ENCODE results near the gene DBT. TPM values are rescaled to one million over a fixed set of nuclear protein-coding genes. Genes with fewer than 3 reads are reported as not detected.

Gene DBT
- total and polyA plus RNA-seq, 2 of the 13 experiments (the other 11 are each of a cell fraction or from before 2014, with no cell fraction given): 3.3 to 10.2 TPM

GRCh38 chr1:100265931-100266740, 16.5 kb upstream of the DBT start, which contains the start of gene RTCA (continued):
- TF ChIP-seq MAF1 (CRISPR knock-in tag; IDR thresholded peaks at IDR 0.05; ENCODE audit: borderline replicate concordance) (no peak), NCOR1 (IDR thresholded peaks at IDR 0.05; ENCODE audit: borderline replicate concordance, low read length) (0 out of 2 replicates have a peak, but pooled peaks have one; percentile 7), EZH2 (conservative IDR thresholded peaks at IDR 0.05; ENCODE audit: low read depth, low read length) (no peak), SMYD3 (CRISPR knock-in tag; IDR thresholded peaks at IDR 0.05) (no peak), TEAD3 (CRISPR knock-in tag; optimal IDR thresholded peaks at IDR 0.05; ENCODE audit: borderline replicate concordance) (peak; percentile 20), HDAC6 (IDR thresholded peaks at IDR 0.05; ENCODE audit: low read depth, low read length) (no peak), NR2C2 (CRISPR knock-in tag; IDR thresholded peaks at IDR 0.05; ENCODE audit: borderline replicate concordance) (no peak), PHF8 (CRISPR knock-in tag; IDR thresholded peaks at IDR 0.05) (peak; percentile 95), HNF4A (CRISPR knock-in tag; IDR thresholded peaks at IDR 0.05) (no peak), HMGXB4 (CRISPR knock-in tag; IDR thresholded peaks at IDR 0.05; ENCODE audit: borderline replicate concordance in 1 of 2, low read depth in 1 of 2) (peak; percentile 24 to 63; a peak in 3 of 4 replicates), ARNT2 (CRISPR knock-in tag; IDR thresholded peaks at IDR 0.05; ENCODE audit: low read depth) (peak; percentile 37; the same call in 1 of the 2 replicates), ZNF317 (CRISPR knock-in tag; IDR thresholded peaks at IDR 0.05) (no peak; the same call in 1 of the 2 replicates), EEA1 (CRISPR knock-in tag; IDR thresholded peaks at IDR 0.05; ENCODE audit: borderline replicate concordance) (0 out of 2 replicates have a peak, but pooled peaks have one; percentile 56), ZNF720 (CRISPR knock-in tag; IDR thresholded peaks at IDR 0.05) (no peak), SRSF9 (IDR thresholded peaks at IDR 0.05; ENCODE audit: borderline replicate concordance, insufficient read depth, low read depth, low read length, poor library complexity, severe bottlenecking) (no peak), ARID2 (CRISPR knock-in tag; IDR thresholded peaks at IDR 0.05; ENCODE audit: borderline replicate concordance) (no peak; the same call in 1 of the 2 replicates), ZNF704 (CRISPR knock-in tag; IDR thresholded peaks at IDR 0.05; ENCODE audit: borderline replicate concordance) (peak; percentile 84; the same call in 1 of the 2 replicates), AGO2 (optimal IDR thresholded peaks at IDR 0.05; ENCODE audit: low read depth, low read length) (peak; percentile 35)
- TF ChIP-seq, protein P1, sequence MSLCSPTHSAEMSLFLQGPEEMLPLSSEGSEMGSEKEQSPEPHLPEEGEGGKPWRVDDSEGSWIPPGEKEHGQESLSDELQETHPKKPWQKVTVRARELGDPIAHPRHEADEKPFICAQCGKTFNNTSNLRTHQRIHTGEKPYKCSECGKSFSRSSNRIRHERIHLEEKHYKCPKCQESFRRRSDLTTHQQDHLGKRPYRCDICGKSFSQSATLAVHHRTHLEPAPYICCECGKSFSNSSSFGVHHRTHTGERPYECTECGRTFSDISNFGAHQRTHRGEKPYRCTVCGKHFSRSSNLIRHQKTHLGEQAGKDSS (CRISPR knock-in tag; IDR thresholded peaks at IDR 0.05; ENCODE audit: borderline replicate concordance, low read depth): no peak
- TF ChIP-seq, protein P2, sequence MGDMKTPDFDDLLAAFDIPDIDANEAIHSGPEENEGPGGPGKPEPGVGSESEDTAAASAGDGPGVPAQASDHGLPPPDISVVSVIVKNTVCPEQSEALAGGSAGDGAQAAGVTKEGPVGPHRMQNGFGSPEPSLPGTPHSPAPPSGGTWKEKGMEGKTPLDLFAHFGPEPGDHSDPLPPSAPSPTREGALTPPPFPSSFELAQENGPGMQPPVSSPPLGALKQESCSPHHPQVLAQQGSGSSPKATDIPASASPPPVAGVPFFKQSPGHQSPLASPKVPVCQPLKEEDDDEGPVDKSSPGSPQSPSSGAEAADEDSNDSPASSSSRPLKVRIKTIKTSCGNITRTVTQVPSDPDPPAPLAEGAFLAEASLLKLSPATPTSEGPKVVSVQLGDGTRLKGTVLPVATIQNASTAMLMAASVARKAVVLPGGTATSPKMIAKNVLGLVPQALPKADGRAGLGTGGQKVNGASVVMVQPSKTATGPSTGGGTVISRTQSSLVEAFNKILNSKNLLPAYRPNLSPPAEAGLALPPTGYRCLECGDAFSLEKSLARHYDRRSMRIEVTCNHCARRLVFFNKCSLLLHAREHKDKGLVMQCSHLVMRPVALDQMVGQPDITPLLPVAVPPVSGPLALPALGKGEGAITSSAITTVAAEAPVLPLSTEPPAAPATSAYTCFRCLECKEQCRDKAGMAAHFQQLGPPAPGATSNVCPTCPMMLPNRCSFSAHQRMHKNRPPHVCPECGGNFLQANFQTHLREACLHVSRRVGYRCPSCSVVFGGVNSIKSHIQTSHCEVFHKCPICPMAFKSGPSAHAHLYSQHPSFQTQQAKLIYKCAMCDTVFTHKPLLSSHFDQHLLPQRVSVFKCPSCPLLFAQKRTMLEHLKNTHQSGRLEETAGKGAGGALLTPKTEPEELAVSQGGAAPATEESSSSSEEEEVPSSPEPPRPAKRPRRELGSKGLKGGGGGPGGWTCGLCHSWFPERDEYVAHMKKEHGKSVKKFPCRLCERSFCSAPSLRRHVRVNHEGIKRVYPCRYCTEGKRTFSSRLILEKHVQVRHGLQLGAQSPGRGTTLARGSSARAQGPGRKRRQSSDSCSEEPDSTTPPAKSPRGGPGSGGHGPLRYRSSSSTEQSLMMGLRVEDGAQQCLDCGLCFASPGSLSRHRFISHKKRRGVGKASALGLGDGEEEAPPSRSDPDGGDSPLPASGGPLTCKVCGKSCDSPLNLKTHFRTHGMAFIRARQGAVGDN (CRISPR knock-in tag; IDR thresholded peaks at IDR 0.05): peak; percentile 90
